HepG2 (cell line): ENCODE data around the gene IER2. TPM values are rescaled to one million over a fixed set of nuclear protein-coding genes. Genes with fewer than 3 reads are reported as not detected.

ENCODE experiments used
- ATF1 ChIP-seq: IDR thresholded peaks from 2 replicates; pipeline ENCODE4 v1.6.1; 2016; ENCODE audit warnings: mild to moderate bottlenecking, control low read depth
- DMAP1 ChIP-seq: IDR thresholded peaks from 2 replicates; pipeline ENCODE4 v1.6.1; 2016
- FOXA3 ChIP-seq: IDR thresholded peaks from 2 replicates; pipeline ENCODE4 v1.6.1; 2016; ENCODE audit warnings: missing genetic modification reagents, missing compliant biosample characterization
- FOXO1 ChIP-seq: sonication (generic); formaldehyde crosslinking; IDR thresholded peaks from 2 replicates; pipeline ENCODE4 v1.4.0; 2020; ENCODE audit warnings: missing genetic modification reagents
- FOXP1 ChIP-seq, 2 experiments: fragments of 450-650 bp in 1 of 2; IDR thresholded peaks; 2 replicates each; pipeline ENCODE4 v1.6.1; 2017 to 2018; ENCODE audit warnings: antibody characterized with exemption in 1 of 2
- HDAC2 ChIP-seq: sonication (generic); formaldehyde crosslinking; IDR thresholded peaks from 2 replicates; pipeline ENCODE4 v1.4.0; 2020; ENCODE audit warnings: missing genetic modification reagents
- KDM3A ChIP-seq: IDR thresholded peaks from 2 replicates; pipeline ENCODE4 v1.6.1; 2018; ENCODE audit warnings: low read depth, missing compliant biosample characterization
- NCOA2 ChIP-seq: sonication (generic); formaldehyde crosslinking; IDR thresholded peaks from 2 replicates; pipeline ENCODE4 v1.8.0; 2022; ENCODE audit warnings: inconsistent platforms
- SAP130 ChIP-seq: IDR thresholded peaks from 2 replicates; pipeline ENCODE4 v1.6.1; 2016; ENCODE audit warnings: low read depth
- SNAPC2 ChIP-seq: sonication (generic); formaldehyde crosslinking; IDR thresholded peaks from 2 replicates; pipeline ENCODE4 v1.8.1; 2022; ENCODE audit warnings: mild to moderate bottlenecking, missing genetic modification reagents
- SP1 ChIP-seq, 2 experiments: fragments of 450-650 bp in 1 of 2; sonication (generic) in 1 of 2; formaldehyde crosslinking in 1 of 2; IDR thresholded peaks; 2 replicates each; pipeline versions ENCODE4 v1.4.0 to v1.6.1; 2016 to 2020; ENCODE audit warnings: missing genetic modification reagents in 1 of 2
- ZFYVE20 ChIP-seq: sonication (generic); formaldehyde crosslinking; IDR thresholded peaks from 2 replicates; pipeline ENCODE4 v1.8.0; 2023; ENCODE audit warnings: low read depth, mild to moderate bottlenecking, moderate library complexity, missing genetic modification reagents, borderline replicate concordance
- ZNF205 ChIP-seq: IDR thresholded peaks from 2 replicates; pipeline ENCODE4 v1.6.1; 2018; ENCODE audit warnings: missing biosample characterization, missing genetic modification reagents
- ZNF318 ChIP-seq: sonication (generic); formaldehyde crosslinking; IDR thresholded peaks from 2 replicates; pipeline ENCODE4 v1.4.0; 2020; ENCODE audit warnings: mild to moderate bottlenecking, missing genetic modification reagents
- ZNF577 ChIP-seq: sonication (generic); formaldehyde crosslinking; IDR thresholded peaks from 2 replicates; pipeline ENCODE4 v1.4.0; 2020; ENCODE audit warnings: mild to moderate bottlenecking, low read depth, missing genetic modification reagents, borderline replicate concordance
- ZNF788 ChIP-seq: sonication (generic); formaldehyde crosslinking; IDR thresholded peaks from 2 replicates; pipeline ENCODE4 v1.5.0; 2020; ENCODE audit warnings: mild to moderate bottlenecking, missing genetic modification reagents, borderline replicate concordance
- ZNF839 ChIP-seq: sonication (generic); formaldehyde crosslinking; IDR thresholded peaks from 2 replicates; pipeline ENCODE4 v1.4.0; 2020; ENCODE audit warnings: missing genetic modification reagents, mild to moderate bottlenecking, borderline replicate concordance
- polyA plus RNA-seq, 8 experiments: library from polyadenylated mRNA; depleted of rRNA in 3 of 8; stranded (reverse) in 7 of 8; unstranded in 1 of 8; fragments of >200 nt; fragmentation: Illumina TruSeq in 4 of 8; extraction: Trizol in 4 of 8; gene quantifications; 2 replicates each; pipeline versions ENCODE4 v1.2.1 to v1.2.3, GENCODE V29; 2011 to 2016; ENCODE audit warnings: low read depth in 4 of 8, missing spikeins in 1 of 8, mixed read lengths in 1 of 8; ENCODE audit not compliant: insufficient read depth in 1 of 8
- total RNA-seq, 5 experiments: library from RNA; depleted of rRNA; stranded (reverse); fragments of >200 nt; fragmentation: Illumina TruSeq; extraction: Trizol; gene quantifications; 2 replicates each; pipeline ENCODE4 v1.2.3, GENCODE V29; 2016; ENCODE audit warnings: low read depth in 1 of 5
- TF ChIP-seq, protein P1 (sequence below): sonication (generic); formaldehyde crosslinking; IDR thresholded peaks from 2 replicates; pipeline ENCODE4 v1.4.0; 2020; ENCODE audit warnings: missing genetic modification reagents, borderline replicate concordance
- TF ChIP-seq, protein P2 (sequence below): sonication (generic); formaldehyde crosslinking; IDR thresholded peaks from 2 replicates; pipeline ENCODE4 v1.8.1; 2023; ENCODE audit warnings: mild to moderate bottlenecking, missing genetic modification reagents, borderline replicate concordance

Gene IER2
- total and polyA plus RNA-seq, 2 of the 13 experiments (the other 11 are each of a cell fraction or from before 2014, with no cell fraction given) = 10.1 to 14.3 TPM

- TF ChIP-seq ZNF318 (CRISPR knock-in tag) = no peak
- TF ChIP-seq ZNF839 (CRISPR knock-in tag) = no peak
- TF ChIP-seq HDAC2 (CRISPR knock-in tag) = peak; percentile 22; the same call in 1 of the 2 replicates
- no peak for TF ChIP-seq FOXP1 (IDR thresholded peaks at IDR 0.05)
- TF ChIP-seq FOXP1 (CRISPR knock-in tag; IDR thresholded peaks at IDR 0.05) = peak; percentile 49; the same call in 1 of the 2 replicates
- TF ChIP-seq KDM3A = peak; percentile 33; the same call in 1 of the 2 replicates
- TF ChIP-seq ZNF788 = 0 out of 2 replicates have a peak, but pooled peaks have one; percentile 36
- no peak for TF ChIP-seq ZFYVE20 (CRISPR knock-in tag)
- peak; percentile 99 for TF ChIP-seq SNAPC2 (CRISPR knock-in tag)
- TF ChIP-seq, protein P1, sequence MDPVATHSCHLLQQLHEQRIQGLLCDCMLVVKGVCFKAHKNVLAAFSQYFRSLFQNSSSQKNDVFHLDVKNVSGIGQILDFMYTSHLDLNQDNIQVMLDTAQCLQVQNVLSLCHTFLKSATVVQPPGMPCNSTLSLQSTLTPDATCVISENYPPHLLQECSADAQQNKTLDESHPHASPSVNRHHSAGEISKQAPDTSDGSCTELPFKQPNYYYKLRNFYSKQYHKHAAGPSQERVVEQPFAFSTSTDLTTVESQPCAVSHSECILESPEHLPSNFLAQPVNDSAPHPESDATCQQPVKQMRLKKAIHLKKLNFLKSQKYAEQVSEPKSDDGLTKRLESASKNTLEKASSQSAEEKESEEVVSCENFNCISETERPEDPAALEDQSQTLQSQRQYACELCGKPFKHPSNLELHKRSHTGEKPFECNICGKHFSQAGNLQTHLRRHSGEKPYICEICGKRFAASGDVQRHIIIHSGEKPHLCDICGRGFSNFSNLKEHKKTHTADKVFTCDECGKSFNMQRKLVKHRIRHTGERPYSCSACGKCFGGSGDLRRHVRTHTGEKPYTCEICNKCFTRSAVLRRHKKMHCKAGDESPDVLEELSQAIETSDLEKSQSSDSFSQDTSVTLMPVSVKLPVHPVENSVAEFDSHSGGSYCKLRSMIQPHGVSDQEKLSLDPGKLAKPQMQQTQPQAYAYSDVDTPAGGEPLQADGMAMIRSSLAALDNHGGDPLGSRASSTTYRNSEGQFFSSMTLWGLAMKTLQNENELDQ = no peak
- TF ChIP-seq, protein P2, sequence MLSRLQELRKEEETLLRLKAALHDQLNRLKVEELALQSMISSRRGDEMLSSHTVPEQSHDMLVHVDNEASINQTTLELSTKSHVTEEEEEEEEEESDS (CRISPR knock-in tag) = peak; percentile 97
- TF ChIP-seq ZNF577 (CRISPR knock-in tag) = no peak
- no peak for TF ChIP-seq ZNF205 (CRISPR knock-in tag)
- TF ChIP-seq SAP130 (CRISPR knock-in tag) = peak; percentile 66; the same call in 1 of the 2 replicates
- TF ChIP-seq DMAP1 = no peak
- 0 out of 2 replicates have a peak, but pooled peaks have one; percentile 14 for TF ChIP-seq NCOA2 (CRISPR knock-in tag)
- TF ChIP-seq ATF1 (CRISPR knock-in tag) = no peak
- TF ChIP-seq SP1 (IDR thresholded peaks at IDR 0.05) = no peak
- peak; percentile 23; the same call in 1 of the 2 replicates for TF ChIP-seq SP1 (CRISPR knock-in tag; IDR thresholded peaks at IDR 0.05)
- 0 out of 2 replicates have a peak, but pooled peaks have one; percentile 22 for TF ChIP-seq FOXA3 (CRISPR knock-in tag)
- TF ChIP-seq FOXO1 = peak; percentile 35; the same call in 1 of the 2 replicates
These were observed 48.4 kb upstream of the IER2 start (continued) for GRCh38 chr19:13101590-13102415.
